ENCODE data around the gene MPP2. TPM values are rescaled to one million over a fixed set of nuclear protein-coding genes. Genes with fewer than 3 reads are reported as not detected.

The MPP2 gene
- total and polyA plus RNA-seq, 2 experiments from 2014 or later = 1.3 to 1.4 TPM

- Histone ChIP-seq H4K20me1 (ENCODE audit: insufficient read depth, poor library complexity, severe bottlenecking) (no peaks in the 10 kb centered on the region), H3K4me2 (no peak overlapping the region), H3K4me3 (no peak overlapping the region), H3K27ac (no peak overlapping the region), H3K79me2 (no peaks in the 10 kb centered on the region), H3K4me1 (ENCODE audit: insufficient read depth) (no peaks in the 10 kb centered on the region), H3K9me3 (ENCODE audit: low read depth) (no peaks in the 10 kb centered on the region), H3K36me3 (replicated peaks; ENCODE audit: insufficient read depth, low read depth) (no peaks in the 10 kb centered on the region), H3K27me3 (no peaks in the 10 kb centered on the region), H3K9me2 (replicated peaks; ENCODE audit: insufficient read depth) (no peaks in the 10 kb centered on the region), H2AFZ (no peak overlapping the region)
- 45% methylated on average over 4 of the region's 4 CpGs for WGBS (ENCODE audit: low lambda C conversion rate, missing lambda C conversion rate)
- DNase-seq (ENCODE audit: low spot score) = no peak
- no peak for TF ChIP-seq EZH2phosphoT487 (IDR thresholded peaks at IDR 0.05; ENCODE audit: low read depth, severe bottlenecking, unreplicated experiment)
- TF ChIP-seq EZH2 (IDR thresholded peaks at IDR 0.05; ENCODE audit: borderline replicate concordance) = no peak
- TF ChIP-seq, protein P1, sequence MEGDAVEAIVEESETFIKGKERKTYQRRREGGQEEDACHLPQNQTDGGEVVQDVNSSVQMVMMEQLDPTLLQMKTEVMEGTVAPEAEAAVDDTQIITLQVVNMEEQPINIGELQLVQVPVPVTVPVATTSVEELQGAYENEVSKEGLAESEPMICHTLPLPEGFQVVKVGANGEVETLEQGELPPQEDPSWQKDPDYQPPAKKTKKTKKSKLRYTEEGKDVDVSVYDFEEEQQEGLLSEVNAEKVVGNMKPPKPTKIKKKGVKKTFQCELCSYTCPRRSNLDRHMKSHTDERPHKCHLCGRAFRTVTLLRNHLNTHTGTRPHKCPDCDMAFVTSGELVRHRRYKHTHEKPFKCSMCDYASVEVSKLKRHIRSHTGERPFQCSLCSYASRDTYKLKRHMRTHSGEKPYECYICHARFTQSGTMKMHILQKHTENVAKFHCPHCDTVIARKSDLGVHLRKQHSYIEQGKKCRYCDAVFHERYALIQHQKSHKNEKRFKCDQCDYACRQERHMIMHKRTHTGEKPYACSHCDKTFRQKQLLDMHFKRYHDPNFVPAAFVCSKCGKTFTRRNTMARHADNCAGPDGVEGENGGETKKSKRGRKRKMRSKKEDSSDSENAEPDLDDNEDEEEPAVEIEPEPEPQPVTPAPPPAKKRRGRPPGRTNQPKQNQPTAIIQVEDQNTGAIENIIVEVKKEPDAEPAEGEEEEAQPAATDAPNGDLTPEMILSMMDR (IDR thresholded peaks at IDR 0.05; ENCODE audit: poor library complexity) = no peak
Observed at GRCh38 chr17:43892647-43892952, 14.7 kb downstream of the MPP2 start.

- WGBS (ENCODE audit: low lambda C conversion rate, missing lambda C conversion rate) = 87% methylated on average over 5 of the region's 5 CpGs
- H3K4me2 ChIP-seq = no peak overlapping the region
Observed at GRCh38 chr17:43891851-43892646, 15.3 kb downstream of the MPP2 start.

GRCh38 chr17:43890240-43890639 is 17.1 kb downstream of the MPP2 start:
- 70% methylated on average over 1 of the region's 1 CpG for WGBS (ENCODE audit: low lambda C conversion rate, missing lambda C conversion rate)
- no peak overlapping the region for H3K27ac ChIP-seq
- H3K4me3 ChIP-seq = no peak overlapping the region
- no peaks in the 10 kb centered on the region for H3K27me3 ChIP-seq
- H3K4me2 ChIP-seq = no peak overlapping the region
- no peaks in the 10 kb centered on the region for H3K9me3 ChIP-seq (ENCODE audit: low read depth)
- TF ChIP-seq EZH2phosphoT487 (IDR thresholded peaks at IDR 0.05; ENCODE audit: low read depth, severe bottlenecking, unreplicated experiment) = no peak
- TF ChIP-seq, protein P1 (IDR thresholded peaks at IDR 0.05; ENCODE audit: poor library complexity) = no peak
- no peak for TF ChIP-seq EZH2 (IDR thresholded peaks at IDR 0.05; ENCODE audit: borderline replicate concordance)
- H3K36me3 ChIP-seq (replicated peaks; ENCODE audit: insufficient read depth, low read depth) = no peaks in the 10 kb centered on the region
- DNase-seq (ENCODE audit: low spot score) = no peak
- H3K9me2 ChIP-seq (replicated peaks; ENCODE audit: insufficient read depth) = no peaks in the 10 kb centered on the region
- no peaks in the 10 kb centered on the region for H4K20me1 ChIP-seq (ENCODE audit: insufficient read depth, poor library complexity, severe bottlenecking)
- no peaks in the 10 kb centered on the region for H3K4me1 ChIP-seq (ENCODE audit: insufficient read depth)
- no peak overlapping the region for H2AFZ ChIP-seq
- H3K79me2 ChIP-seq = no peaks in the 10 kb centered on the region

More at GRCh38 chr17:43891851-43892646, 15.3 kb downstream of the MPP2 start:
- Histone ChIP-seq H4K20me1 (ENCODE audit: insufficient read depth, poor library complexity, severe bottlenecking) (no peaks in the 10 kb centered on the region), H3K27ac (no peak overlapping the region), H3K36me3 (replicated peaks; ENCODE audit: insufficient read depth, low read depth) (no peaks in the 10 kb centered on the region), H3K79me2 (no peaks in the 10 kb centered on the region), H3K4me3 (no peak overlapping the region), H3K4me1 (ENCODE audit: insufficient read depth) (no peaks in the 10 kb centered on the region), H3K9me3 (ENCODE audit: low read depth) (no peaks in the 10 kb centered on the region), H3K9me2 (replicated peaks; ENCODE audit: insufficient read depth) (no peaks in the 10 kb centered on the region), H3K27me3 (no peaks in the 10 kb centered on the region), H2AFZ (no peak overlapping the region)
- TF ChIP-seq, protein P1 (IDR thresholded peaks at IDR 0.05; ENCODE audit: poor library complexity) = no peak
- no peak for TF ChIP-seq EZH2 (IDR thresholded peaks at IDR 0.05; ENCODE audit: borderline replicate concordance)
- TF ChIP-seq EZH2phosphoT487 (IDR thresholded peaks at IDR 0.05; ENCODE audit: low read depth, severe bottlenecking, unreplicated experiment) = no peak
- DNase-seq (ENCODE audit: low spot score) = no peak

All from hepatocyte (in vitro differentiated cells).